BLaER1 (cell line): Measurements from ENCODE around the gene H2AZ1.

Experiments
- H3K27ac ChIP-seq: shearing (Covaris generic); formaldehyde crosslinking; 2 replicates; pipeline ENCODE4 v1.8.1; 2022
- H3K27me3 ChIP-seq: shearing (Covaris generic); formaldehyde crosslinking; 2 replicates; pipeline ENCODE4 v1.8.1; 2022
- H3K36me3 ChIP-seq: shearing (Covaris generic); formaldehyde crosslinking; 2 replicates; pipeline ENCODE4 v1.8.1; 2022
- H3K4me1 ChIP-seq: shearing (Covaris generic); formaldehyde crosslinking; 2 replicates; pipeline ENCODE4 v1.8.1; 2022
- H3K4me2 ChIP-seq: shearing (Covaris generic); formaldehyde crosslinking; 2 replicates; pipeline ENCODE4 v1.8.1; 2022
- H3K4me3 ChIP-seq: shearing (Covaris generic); formaldehyde crosslinking; 2 replicates; pipeline ENCODE4 v1.8.1; 2022
- H3K9ac ChIP-seq: shearing (Covaris generic); formaldehyde crosslinking; 2 replicates; pipeline ENCODE4 v1.8.1; 2022
- H3K9me3 ChIP-seq: shearing (Covaris generic); formaldehyde crosslinking; 2 replicates; pipeline ENCODE4 v1.8.1; 2022
- H4K20me1 ChIP-seq: shearing (Covaris generic); formaldehyde crosslinking; 2 replicates; pipeline ENCODE4 v1.8.1; 2022
- Cebpa-rat ChIP-seq: shearing (Covaris generic); IDR thresholded peaks from 2 replicates; pipeline ENCODE4 v1.8.1; 2022

H2AZ1 gene

GRCh38 chr4:99946356-99947189 is 3.5 kb downstream of the H2AZ1 start, which contains the start of gene DNAJB14:
Gene DNAJB14, minus strand, starts transcription at chr4:99946618. Its CDS starts 47 bp downstream, at chr4:99946571.
- peak within 1 kb of the TSS; percentile 93 for H3K27ac ChIP-seq
- H3K4me1 ChIP-seq = peaks cover 55% of the 10 kb centered on the region
- peaks cover 65% of the 10 kb centered on the region for H4K20me1 ChIP-seq
- no peak for TF ChIP-seq Cebpa-rat
- peaks cover 34% of the 10 kb centered on the region for H3K36me3 ChIP-seq
- H3K4me2 ChIP-seq = peak within 1 kb of the TSS; percentile 96
- H3K4me3 ChIP-seq = peak within 1 kb of the TSS; percentile 96
- no peaks in the 10 kb centered on the region for H3K9me3 ChIP-seq
- H3K27me3 ChIP-seq = no peaks in the 10 kb centered on the region
- H3K9ac ChIP-seq = peak within 1 kb of the TSS; percentile 97

GRCh38 chr4:99945718-99946355 is 4.2 kb downstream of the H2AZ1 start:
- Histone ChIP-seq H3K36me3 (peaks cover 34% of the 10 kb centered on the region), H3K4me1 (peaks cover 48% of the 10 kb centered on the region), H3K27ac (peak overlapping the region; percentile 93), H4K20me1 (peaks cover 72% of the 10 kb centered on the region), H3K27me3 (no peaks in the 10 kb centered on the region), H3K9me3 (no peaks in the 10 kb centered on the region), H3K9ac (peak overlapping the region; percentile 97), H3K4me2 (peak overlapping the region; percentile 96), H3K4me3 (peak overlapping the region; percentile 96)
- TF ChIP-seq Cebpa-rat = no peak

- no peak overlapping the region for H3K27ac ChIP-seq
- peaks cover 47% of the 10 kb centered on the region for H3K4me1 ChIP-seq
- H3K4me2 ChIP-seq = peak overlapping the region; percentile 96
- no peak overlapping the region for H3K4me3 ChIP-seq
- peaks cover 87% of the 10 kb centered on the region for H4K20me1 ChIP-seq
- H3K9ac ChIP-seq = no peak overlapping the region
- peaks cover 45% of the 10 kb centered on the region for H3K36me3 ChIP-seq
- no peaks in the 10 kb centered on the region for H3K27me3 ChIP-seq
- no peak for TF ChIP-seq Cebpa-rat
- H3K9me3 ChIP-seq = no peaks in the 10 kb centered on the region
These were observed 6.1 kb downstream of the H2AZ1 start for GRCh38 chr4:99943904-99944437.

GRCh38 chr4:99938243-99938753 is 11.8 kb downstream of the H2AZ1 start:
- Histone ChIP-seq H3K9me3 (peaks cover 42% of the 10 kb centered on the region), H4K20me1 (peaks cover 60% of the 10 kb centered on the region), H3K4me1 (peaks cover 6% of the 10 kb centered on the region; the same call in 1 of the 2 replicates), H3K36me3 (peaks cover 62% of the 10 kb centered on the region), H3K9ac (no peak overlapping the region), H3K27ac (no peak overlapping the region), H3K4me3 (no peak overlapping the region), H3K4me2 (no peak overlapping the region), H3K27me3 (no peaks in the 10 kb centered on the region)
- no peak for TF ChIP-seq Cebpa-rat

GRCh38 chr4:99934891-99935290 is 15.2 kb downstream of the H2AZ1 start:
- no peak overlapping the region for H3K9ac ChIP-seq
- no peak overlapping the region for H3K27ac ChIP-seq
- peaks cover 60% of the 10 kb centered on the region for H3K36me3 ChIP-seq
- H4K20me1 ChIP-seq = peaks cover 65% of the 10 kb centered on the region
- no peaks in the 10 kb centered on the region for H3K27me3 ChIP-seq
- peaks cover 46% of the 10 kb centered on the region for H3K9me3 ChIP-seq
- TF ChIP-seq Cebpa-rat = no peak
- H3K4me3 ChIP-seq = no peak overlapping the region
- H3K4me2 ChIP-seq = no peak overlapping the region
- H3K4me1 ChIP-seq = no peaks in the 10 kb centered on the region

- Histone ChIP-seq H3K9me3 (no peaks in the 10 kb centered on the region; the same call in 1 of the 2 replicates), H3K4me1 (no peaks in the 10 kb centered on the region), H3K4me3 (no peak overlapping the region), H3K36me3 (peaks cover 56% of the 10 kb centered on the region), H4K20me1 (peaks cover 58% of the 10 kb centered on the region), H3K4me2 (no peak overlapping the region), H3K27me3 (no peaks in the 10 kb centered on the region), H3K27ac (no peak overlapping the region), H3K9ac (no peak overlapping the region)
- no peak for TF ChIP-seq Cebpa-rat
These were observed 22.5 kb downstream of the H2AZ1 start for GRCh38 chr4:99927566-99927965.

GRCh38 chr4:99921174-99921573 is 28.9 kb downstream of the H2AZ1 start:
- Histone ChIP-seq H3K4me3 (no peak overlapping the region), H3K4me2 (no peak overlapping the region)
- no peak for TF ChIP-seq Cebpa-rat

GRCh38 chr4:99918656-99919055 is 31.4 kb downstream of the H2AZ1 start:
- Histone ChIP-seq H3K9ac (no peak overlapping the region), H3K27me3 (no peaks in the 10 kb centered on the region), H3K9me3 (0 out of 2 replicates have a peak, but pooled peaks cover 5% of the 10 kb centered on the region), H3K27ac (no peak overlapping the region), H3K36me3 (peaks cover 81% of the 10 kb centered on the region), H3K4me3 (no peak overlapping the region), H4K20me1 (no peaks in the 10 kb centered on the region), H3K4me1 (no peaks in the 10 kb centered on the region), H3K4me2 (no peak overlapping the region)
- TF ChIP-seq Cebpa-rat = no peak

More at GRCh38 chr4:99921174-99921573, 28.9 kb downstream of the H2AZ1 start:
- no peak overlapping the region for H3K9ac ChIP-seq
- H3K36me3 ChIP-seq = peaks cover 73% of the 10 kb centered on the region
- H3K27me3 ChIP-seq = no peaks in the 10 kb centered on the region
- H3K27ac ChIP-seq = no peak overlapping the region
- H3K4me1 ChIP-seq = no peaks in the 10 kb centered on the region
- H4K20me1 ChIP-seq = peaks cover 10% of the 10 kb centered on the region
- H3K9me3 ChIP-seq = 0 out of 2 replicates have a peak, but pooled peaks cover 5% of the 10 kb centered on the region

GRCh38 chr4:99917575-99917974 is 32.5 kb downstream of the H2AZ1 start:
- TF ChIP-seq Cebpa-rat = no peak
- H3K27me3 ChIP-seq = no peaks in the 10 kb centered on the region
- no peaks in the 10 kb centered on the region for H3K4me1 ChIP-seq
- no peak overlapping the region for H3K4me2 ChIP-seq
- H3K4me3 ChIP-seq = no peak overlapping the region
- H3K9ac ChIP-seq = no peak overlapping the region
- H3K36me3 ChIP-seq = peaks cover 73% of the 10 kb centered on the region
- H4K20me1 ChIP-seq = no peaks in the 10 kb centered on the region
- H3K9me3 ChIP-seq = 0 out of 2 replicates have a peak, but pooled peaks cover 5% of the 10 kb centered on the region
- H3K27ac ChIP-seq = no peak overlapping the region
